ENCODE measurements around the gene SPRTN. TPM values are rescaled to one million over a fixed set of nuclear protein-coding genes. Genes with fewer than 3 reads are reported as not detected.

The SPRTN gene
- total RNA-seq, 1 experiment from 2014 or later, result 30.4 TPM

DNA sequence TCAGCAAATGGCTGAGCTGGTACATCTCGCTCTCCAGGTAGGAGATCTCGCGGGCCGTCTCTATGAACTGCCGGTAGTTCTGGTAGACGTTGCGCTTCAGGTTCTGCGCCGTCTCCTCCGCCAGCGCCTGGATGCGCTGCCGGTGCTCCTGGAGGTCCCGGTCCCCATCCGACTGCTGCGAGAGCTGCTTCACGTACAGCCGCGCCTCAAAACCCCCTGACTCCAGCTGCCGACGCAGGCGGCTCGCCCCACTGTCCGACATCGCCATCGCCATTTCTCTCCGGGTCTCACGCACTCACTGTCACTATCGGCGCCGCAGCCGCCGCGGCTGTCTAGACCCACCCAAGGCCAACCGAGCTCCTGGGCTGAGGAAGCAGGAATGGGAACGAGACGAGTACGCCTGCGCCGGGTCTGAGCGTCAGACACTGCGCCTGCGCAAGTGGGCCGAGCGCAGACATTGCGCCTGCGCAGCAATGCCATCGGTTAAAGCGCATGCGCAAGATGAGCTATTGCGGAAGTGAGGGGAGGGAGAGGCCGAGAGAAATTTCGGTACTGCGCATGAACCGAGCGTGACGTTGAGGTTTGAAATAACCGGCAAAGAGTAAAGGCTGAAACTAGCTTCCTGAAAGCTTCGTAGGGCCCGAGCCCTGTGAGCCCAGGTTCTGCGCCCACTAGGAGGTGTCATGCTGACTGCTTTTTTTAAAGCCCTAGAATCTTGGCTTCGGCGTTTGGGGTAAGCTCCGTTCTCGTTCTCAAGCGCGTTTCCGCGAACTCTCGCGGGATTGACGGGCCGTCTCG lies 422 bp upstream of the SPRTN start, which contains the start of gene EXOC8:
EXOC8 (minus strand) TSS at position 381 of the 798 bp plus-strand sequence; CDS start at position 274, 107 bp downstream.
- H3K9me3 Mint-ChIP-seq (ENCODE audit: unreplicated experiment), result no peaks in the 10 kb centered on the region
- intact Hi-C loops (cut with micrococcal nuclease), result loop anchor here (1.0 kb wide), 1 partner anchor 96 kb away; the partner anchor contains the start of gene GNPAT
- ChIA-PET POLR2A (interaction anchor here (0.5 to 11.1 kb wide), 74 partner anchors 8 to 1719 kb away, joined by 3 to 343 read pairs (median 4); partner anchors contain the start of genes ARV1, COG2, EGLN1 and FAM89A), CTCF (interaction anchor here (0.6 to 2.9 kb wide), 23 partner anchors 9 to 1670 kb away, joined by 3 to 14 read pairs (median 3); no protein-coding TSS in a partner anchor)
- DNase-seq (ENCODE audit: unreplicated experiment), result peak; percentile 100
- H3K4me3 Mint-ChIP-seq (ENCODE audit: unreplicated experiment), result peak within 1 kb of the TSS; percentile 98
- no TSS peak for BruUV-seq (replicated peaks)
- H3K4me1 Mint-ChIP-seq (ENCODE audit: insufficient read depth, unreplicated experiment), result peaks cover 49% of the 10 kb centered on the region
- H3K36me3 Mint-ChIP-seq (ENCODE audit: insufficient read depth, unreplicated experiment), result peaks cover 54% of the 10 kb centered on the region
- TF ChIP-seq, protein P1, sequence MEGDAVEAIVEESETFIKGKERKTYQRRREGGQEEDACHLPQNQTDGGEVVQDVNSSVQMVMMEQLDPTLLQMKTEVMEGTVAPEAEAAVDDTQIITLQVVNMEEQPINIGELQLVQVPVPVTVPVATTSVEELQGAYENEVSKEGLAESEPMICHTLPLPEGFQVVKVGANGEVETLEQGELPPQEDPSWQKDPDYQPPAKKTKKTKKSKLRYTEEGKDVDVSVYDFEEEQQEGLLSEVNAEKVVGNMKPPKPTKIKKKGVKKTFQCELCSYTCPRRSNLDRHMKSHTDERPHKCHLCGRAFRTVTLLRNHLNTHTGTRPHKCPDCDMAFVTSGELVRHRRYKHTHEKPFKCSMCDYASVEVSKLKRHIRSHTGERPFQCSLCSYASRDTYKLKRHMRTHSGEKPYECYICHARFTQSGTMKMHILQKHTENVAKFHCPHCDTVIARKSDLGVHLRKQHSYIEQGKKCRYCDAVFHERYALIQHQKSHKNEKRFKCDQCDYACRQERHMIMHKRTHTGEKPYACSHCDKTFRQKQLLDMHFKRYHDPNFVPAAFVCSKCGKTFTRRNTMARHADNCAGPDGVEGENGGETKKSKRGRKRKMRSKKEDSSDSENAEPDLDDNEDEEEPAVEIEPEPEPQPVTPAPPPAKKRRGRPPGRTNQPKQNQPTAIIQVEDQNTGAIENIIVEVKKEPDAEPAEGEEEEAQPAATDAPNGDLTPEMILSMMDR (IDR thresholded peaks at IDR 0.05; ENCODE audit: unreplicated experiment), result peak; percentile 18
- peak within 1 kb of the TSS; percentile 97 for H3K27ac Mint-ChIP-seq (ENCODE audit: low read depth, unreplicated experiment)
- H3K27me3 Mint-ChIP-seq (ENCODE audit: insufficient read depth, unreplicated experiment), result no peaks in the 10 kb centered on the region

DNA sequence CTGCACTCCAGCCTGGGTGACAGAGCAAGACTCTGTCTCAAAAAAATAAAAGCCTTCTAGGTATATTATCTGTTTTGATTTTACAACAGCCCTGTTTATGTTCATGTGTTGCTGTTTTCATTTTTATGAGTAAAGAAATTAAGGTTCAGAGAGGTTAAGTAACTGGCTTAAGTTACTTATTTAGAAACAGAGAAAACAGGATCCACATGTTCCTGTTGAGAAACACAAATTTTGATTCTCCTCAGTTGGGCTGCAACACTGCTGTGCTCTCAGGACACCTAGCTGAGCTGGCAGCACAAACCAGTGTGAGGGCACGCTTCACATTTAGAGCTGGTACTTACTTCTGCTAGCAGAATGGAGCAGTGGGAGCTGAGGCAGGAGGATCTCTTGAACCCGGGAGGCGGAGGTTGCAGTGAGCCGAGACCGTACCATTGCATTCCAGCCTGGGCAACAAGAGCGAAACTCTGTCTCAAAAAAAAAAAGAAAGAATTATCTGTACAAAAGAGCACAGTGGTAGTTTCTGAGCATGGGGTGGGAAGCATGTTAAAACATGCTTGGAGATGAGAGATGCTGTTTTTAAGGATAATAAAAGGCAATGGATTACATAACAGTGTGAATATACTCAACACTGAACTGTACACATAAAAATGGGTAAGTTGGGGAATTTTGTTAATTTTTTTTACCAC lies 2.4 kb downstream of the SPRTN start:
- Mint-ChIP-seq H3K4me3 (ENCODE audit: unreplicated experiment) (peak overlapping the region; percentile 98), H3K27me3 (ENCODE audit: insufficient read depth, unreplicated experiment) (no peaks in the 10 kb centered on the region), H3K9me3 (ENCODE audit: unreplicated experiment) (no peaks in the 10 kb centered on the region), H3K27ac (ENCODE audit: low read depth, unreplicated experiment) (peak overlapping the region; percentile 97), H3K4me1 (ENCODE audit: insufficient read depth, unreplicated experiment) (peaks cover 41% of the 10 kb centered on the region), H3K36me3 (ENCODE audit: insufficient read depth, unreplicated experiment) (peaks cover 67% of the 10 kb centered on the region)
- peak; percentile 48 for DNase-seq (ENCODE audit: unreplicated experiment)
- TF ChIP-seq, protein P1 (IDR thresholded peaks at IDR 0.05; ENCODE audit: unreplicated experiment), result no peak
- ChIA-PET POLR2A (interaction anchor here (0.5 to 11.1 kb wide), 33 partner anchors 8 to 1935 kb away, joined by 3 to 343 read pairs (median 5); partner anchors contain the start of genes ARV1, EGLN1, GNPAT and TSNAX), CTCF (interaction anchor here (0.6 to 2.5 kb wide), 12 partner anchors 17 to 544 kb away, joined by 3 to 14 read pairs (median 4); no protein-coding TSS in a partner anchor)
- BruUV-seq (replicated peaks), result no TSS peak
- intact Hi-C loops (cut with micrococcal nuclease), result no loop called here

DNA sequence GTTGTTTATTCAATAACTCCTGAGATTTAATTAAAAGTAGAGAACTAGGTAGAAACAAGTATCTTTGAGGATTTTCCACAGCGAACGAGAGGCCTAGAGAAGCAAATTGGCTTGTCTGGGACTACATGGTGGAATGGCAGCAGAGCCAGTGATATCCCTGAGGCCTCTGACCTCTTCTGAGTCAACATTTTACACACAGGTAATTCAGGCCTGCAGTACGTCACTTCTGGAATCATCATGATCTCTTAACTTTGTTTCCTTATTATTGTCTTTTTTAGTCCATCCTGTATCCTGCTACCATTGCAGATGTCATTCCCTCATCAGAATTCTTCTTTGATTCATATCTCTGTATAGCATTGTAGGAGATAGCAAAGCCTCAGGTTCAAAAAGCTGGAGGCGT lies 9.9 kb downstream of the SPRTN start:
- H3K27me3 Mint-ChIP-seq (ENCODE audit: insufficient read depth, unreplicated experiment), result no peaks in the 10 kb centered on the region
- intact Hi-C loops (cut with micrococcal nuclease), result no loop called here
- H3K4me3 Mint-ChIP-seq (ENCODE audit: unreplicated experiment), result no peak overlapping the region
- ChIA-PET CTCF (interaction anchor here (0.9 to 3.0 kb wide), 3 partner anchors 9 to 15 kb away, joined by 4 to 13 read pairs (median 10); no protein-coding TSS in a partner anchor), POLR2A (interaction anchor here (1.8 to 11.0 kb wide), 2 partner anchors 9 kb away, joined by 8 to 122 read pairs; partner anchors contain the start of genes EXOC8 and SPRTN)
- H3K9me3 Mint-ChIP-seq (ENCODE audit: unreplicated experiment), result no peaks in the 10 kb centered on the region
- BruUV-seq (replicated peaks), result no TSS peak
- peaks cover 9% of the 10 kb centered on the region for H3K4me1 Mint-ChIP-seq (ENCODE audit: insufficient read depth, unreplicated experiment)
- TF ChIP-seq, protein P1 (IDR thresholded peaks at IDR 0.05; ENCODE audit: unreplicated experiment), result no peak
- peaks cover 96% of the 10 kb centered on the region for H3K36me3 Mint-ChIP-seq (ENCODE audit: insufficient read depth, unreplicated experiment)
- no peak for DNase-seq (ENCODE audit: unreplicated experiment)
- no peak overlapping the region for H3K27ac Mint-ChIP-seq (ENCODE audit: low read depth, unreplicated experiment)
